Skeletal muscle satellite cell (primary cell): Measurements from ENCODE around the gene CD83.

Experiments
- H3K27me3 ChIP-seq: 2 replicates; pipeline ENCODE4 v1.7.0; 2013; ENCODE audit warnings: low read length; ENCODE audit not compliant: control insufficient read depth, insufficient read depth
- H3K36me3 ChIP-seq: 2 replicates; pipeline ENCODE4 v1.7.0; 2013; ENCODE audit warnings: mild to moderate bottlenecking, control low read depth, low read length; ENCODE audit not compliant: insufficient read depth
- H3K4me1 ChIP-seq: 2 replicates; pipeline ENCODE4 v1.7.0; 2013; ENCODE audit warnings: low read length; ENCODE audit not compliant: control insufficient read depth, insufficient read depth
- H3K4me2 ChIP-seq: 2 replicates; pipeline ENCODE4 v1.7.0; 2013; ENCODE audit warnings: mild to moderate bottlenecking, low read length
- H3K4me3 ChIP-seq: 2 replicates; pipeline ENCODE4 v1.7.0; 2013; ENCODE audit warnings: low read length
- H3K9ac ChIP-seq: 2 replicates; pipeline ENCODE4 v1.7.0; 2013; ENCODE audit warnings: mild to moderate bottlenecking, low read depth, low read length, moderate library complexity
- H3K9me3 ChIP-seq: replicated peaks from 2 replicates; pipeline ENCODE4 v1.7.0; 2013; ENCODE audit warnings: mild to moderate bottlenecking, control low read depth, low read length

Gene CD83

GRCh38 chr6:14081126-14081525 lies 36.4 kb upstream of the CD83 start:
- Histone ChIP-seq H3K4me1 (no peaks in the 10 kb centered on the region), H3K9ac (no peak overlapping the region), H3K9me3 (no peaks in the 10 kb centered on the region), H3K27me3 (peaks cover 18% of the 10 kb centered on the region), H3K4me2 (no peak overlapping the region), H3K4me3 (no peak overlapping the region), H3K36me3 (no peaks in the 10 kb centered on the region)

- no peaks in the 10 kb centered on the region for H3K36me3 ChIP-seq
- no peaks in the 10 kb centered on the region for H3K9me3 ChIP-seq
- no peaks in the 10 kb centered on the region for H3K4me1 ChIP-seq
- H3K9ac ChIP-seq, result no peak overlapping the region
- H3K4me3 ChIP-seq, result no peak overlapping the region
- no peak overlapping the region for H3K4me2 ChIP-seq
- H3K27me3 ChIP-seq, result peaks cover 17% of the 10 kb centered on the region
These were observed 34.8 kb upstream of the CD83 start for GRCh38 chr6:14082771-14083170.

- Histone ChIP-seq H3K27me3 (peaks cover 17% of the 10 kb centered on the region), H3K4me2 (no peak overlapping the region)
These were observed 34.3 kb upstream of the CD83 start for GRCh38 chr6:14083262-14083661.

GRCh38 chr6:14083751-14084150 lies 33.8 kb upstream of the CD83 start:
- no peaks in the 10 kb centered on the region for H3K9me3 ChIP-seq
- H3K9ac ChIP-seq, result no peak overlapping the region
- H3K36me3 ChIP-seq, result no peaks in the 10 kb centered on the region
- H3K27me3 ChIP-seq, result peaks cover 19% of the 10 kb centered on the region
- H3K4me3 ChIP-seq, result no peak overlapping the region
- no peaks in the 10 kb centered on the region for H3K4me1 ChIP-seq
- H3K4me2 ChIP-seq, result no peak overlapping the region

More at GRCh38 chr6:14083262-14083661, 34.3 kb upstream of the CD83 start:
- no peaks in the 10 kb centered on the region for H3K4me1 ChIP-seq
- no peak overlapping the region for H3K9ac ChIP-seq
- H3K4me3 ChIP-seq, result no peak overlapping the region
- H3K9me3 ChIP-seq, result no peaks in the 10 kb centered on the region
- no peaks in the 10 kb centered on the region for H3K36me3 ChIP-seq

DNA sequence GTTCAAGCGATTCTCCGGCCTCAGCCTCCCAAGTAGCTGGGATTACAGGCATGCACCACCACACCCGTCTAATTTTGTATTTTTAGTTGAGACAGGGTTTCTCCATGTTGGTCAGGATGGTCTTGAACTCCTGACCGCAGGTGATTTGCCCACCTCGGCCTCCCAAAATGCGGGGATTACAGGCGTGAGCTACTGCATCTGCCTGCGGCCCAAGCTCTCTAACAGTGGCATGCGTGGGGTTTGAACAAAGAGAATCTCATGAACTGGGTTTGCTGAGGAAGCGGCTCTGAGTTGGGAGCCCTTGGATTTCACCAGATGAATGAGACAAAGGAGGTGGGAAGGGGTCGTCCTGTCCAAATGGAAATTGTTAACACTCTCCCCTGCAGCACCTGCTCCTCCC lies 33.2 kb upstream of the CD83 start:
- H3K9me3 ChIP-seq, result no peaks in the 10 kb centered on the region
- peaks cover 19% of the 10 kb centered on the region for H3K27me3 ChIP-seq
- no peak overlapping the region for H3K4me3 ChIP-seq
- H3K4me2 ChIP-seq, result no peak overlapping the region
- H3K9ac ChIP-seq, result no peak overlapping the region
- no peaks in the 10 kb centered on the region for H3K4me1 ChIP-seq
- H3K36me3 ChIP-seq, result no peaks in the 10 kb centered on the region

DNA sequence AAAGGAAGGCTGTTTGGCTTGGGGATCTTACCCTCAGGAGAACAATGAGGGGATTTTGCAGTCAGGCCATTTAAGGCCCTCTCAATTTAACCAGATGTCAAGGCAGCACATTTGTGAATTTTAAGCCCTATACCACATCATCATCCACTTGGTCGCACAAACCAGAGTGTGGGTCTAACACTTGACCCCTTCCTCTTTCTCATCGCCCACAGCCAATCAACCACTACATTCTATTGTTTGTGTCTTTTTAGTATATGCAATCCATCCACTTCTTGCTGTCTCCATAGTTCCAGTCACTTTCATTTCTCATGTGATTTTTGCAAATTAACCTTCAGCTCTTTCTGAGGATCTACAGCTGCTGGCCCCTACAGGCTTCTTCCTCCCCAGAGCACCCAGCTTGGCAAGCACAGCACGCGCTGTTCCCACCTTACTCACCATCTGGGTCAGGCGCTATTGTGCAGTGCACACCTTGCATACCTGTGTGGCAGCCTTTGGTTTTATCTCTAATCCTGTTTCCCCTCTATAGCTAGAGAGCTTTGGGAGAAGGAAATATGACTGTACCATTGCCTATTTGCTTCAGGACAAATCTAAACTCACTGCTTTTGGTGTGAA lies 32.3 kb upstream of the CD83 start:
- Histone ChIP-seq H3K9me3 (no peaks in the 10 kb centered on the region), H3K36me3 (no peaks in the 10 kb centered on the region), H3K4me1 (no peaks in the 10 kb centered on the region), H3K9ac (no peak overlapping the region), H3K4me3 (no peak overlapping the region), H3K4me2 (no peak overlapping the region), H3K27me3 (peaks cover 14% of the 10 kb centered on the region)

GRCh38 chr6:14086701-14087100 lies 30.9 kb upstream of the CD83 start:
- H3K9ac ChIP-seq, result no peak overlapping the region
- no peaks in the 10 kb centered on the region for H3K36me3 ChIP-seq
- no peak overlapping the region for H3K4me3 ChIP-seq
- no peaks in the 10 kb centered on the region for H3K9me3 ChIP-seq
- no peak overlapping the region for H3K4me2 ChIP-seq
- H3K4me1 ChIP-seq, result no peaks in the 10 kb centered on the region
- H3K27me3 ChIP-seq, result peaks cover 20% of the 10 kb centered on the region

- Histone ChIP-seq H3K4me2 (no peak overlapping the region), H3K9ac (no peak overlapping the region), H3K4me3 (no peak overlapping the region), H3K27me3 (peaks cover 20% of the 10 kb centered on the region), H3K36me3 (no peaks in the 10 kb centered on the region), H3K9me3 (no peaks in the 10 kb centered on the region), H3K4me1 (no peaks in the 10 kb centered on the region)
These were observed 28.9 kb upstream of the CD83 start for GRCh38 chr6:14088600-14089192.

DNA sequence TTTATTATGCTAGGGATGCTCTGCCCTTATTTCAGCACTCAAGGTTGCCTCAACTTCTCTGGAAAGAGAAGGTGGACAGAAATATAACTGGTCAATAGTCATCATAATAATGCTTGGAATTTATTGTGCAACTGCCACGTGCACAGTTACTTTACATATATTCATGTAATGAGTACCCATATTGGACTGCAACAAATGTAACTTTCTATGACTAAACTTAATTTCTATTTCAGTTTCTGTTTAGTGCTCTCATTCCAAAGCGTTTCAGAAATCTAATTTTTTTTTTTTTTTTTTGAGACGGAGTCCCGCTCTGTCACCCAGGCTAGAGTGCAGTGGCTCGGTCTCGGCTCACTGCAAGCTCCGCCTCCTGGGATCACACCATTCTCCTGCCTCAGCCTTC lies 28.3 kb upstream of the CD83 start:
- Histone ChIP-seq H3K9ac (no peak overlapping the region), H3K36me3 (no peaks in the 10 kb centered on the region), H3K4me1 (no peaks in the 10 kb centered on the region)

DNA sequence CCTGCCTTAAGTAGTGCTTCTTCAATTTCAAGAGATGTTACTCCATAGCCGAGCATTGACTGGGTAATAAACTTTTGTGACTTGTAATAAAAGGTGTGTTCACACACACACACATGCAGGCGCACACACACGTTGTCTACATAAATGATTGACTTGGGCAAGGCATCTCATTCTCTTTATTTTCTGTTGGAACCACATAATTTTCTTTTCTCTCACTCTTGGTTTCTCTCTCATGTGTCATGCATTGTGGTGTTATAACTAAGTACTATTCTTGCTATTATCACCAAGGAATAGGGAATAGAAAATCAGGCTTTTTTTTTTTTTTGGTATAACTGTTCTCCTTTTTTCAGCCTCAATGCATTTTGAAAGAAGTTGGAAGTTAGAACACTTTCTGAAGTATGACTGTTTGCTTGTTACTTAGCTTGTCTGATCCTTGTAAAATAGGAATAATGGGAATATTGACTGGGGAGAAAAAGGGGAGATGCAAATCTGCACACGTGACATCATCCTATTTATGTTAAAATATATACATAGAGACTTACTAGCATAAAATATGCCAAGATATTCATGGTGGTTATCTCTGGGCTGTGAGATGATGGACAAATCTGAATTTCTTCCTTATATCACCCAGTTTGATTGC lies 26.1 kb upstream of the CD83 start:
- Histone ChIP-seq H3K36me3 (no peaks in the 10 kb centered on the region), H3K4me3 (no peak overlapping the region), H3K4me2 (no peak overlapping the region), H3K4me1 (no peaks in the 10 kb centered on the region), H3K9me3 (no peaks in the 10 kb centered on the region), H3K9ac (no peak overlapping the region), H3K27me3 (peaks cover 12% of the 10 kb centered on the region)

More for the DNA sequence above, 28.3 kb upstream of the CD83 start:
- Histone ChIP-seq H3K4me3 (no peak overlapping the region), H3K27me3 (peaks cover 20% of the 10 kb centered on the region), H3K9me3 (no peaks in the 10 kb centered on the region), H3K4me2 (no peak overlapping the region)

DNA sequence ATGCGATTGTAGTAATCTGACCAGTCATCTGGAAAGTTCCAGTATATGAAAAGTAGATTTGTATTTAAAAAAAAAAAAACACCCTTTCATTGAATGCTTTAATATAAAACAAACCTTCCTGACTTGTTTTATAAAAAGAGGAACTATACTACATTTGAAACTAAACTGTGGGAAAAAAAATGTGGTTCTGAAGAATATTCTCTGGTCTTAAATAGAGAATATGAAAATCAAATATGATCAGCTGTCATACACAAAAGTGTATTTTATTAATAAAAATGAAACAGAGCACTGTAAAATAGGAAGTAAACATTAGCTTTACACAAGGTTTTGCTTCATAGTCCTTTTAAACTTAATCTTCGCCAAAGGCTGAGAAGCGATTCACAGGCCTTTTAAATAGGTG lies 25.3 kb upstream of the CD83 start:
- H3K4me3 ChIP-seq, result no peak overlapping the region
- H3K4me1 ChIP-seq, result no peaks in the 10 kb centered on the region
- H3K9me3 ChIP-seq, result no peaks in the 10 kb centered on the region
- peaks cover 12% of the 10 kb centered on the region for H3K27me3 ChIP-seq
- H3K9ac ChIP-seq, result no peak overlapping the region
- H3K36me3 ChIP-seq, result no peaks in the 10 kb centered on the region
- H3K4me2 ChIP-seq, result no peak overlapping the region
